Measurements from ENCODE around the gene IGF2R.
"Not testable (repeated sequence)": the region's sequence is repeated elsewhere in the genome, so short reads cannot be mapped to it uniquely, and the experiment has no call there.

The IGF2R gene

DNA sequence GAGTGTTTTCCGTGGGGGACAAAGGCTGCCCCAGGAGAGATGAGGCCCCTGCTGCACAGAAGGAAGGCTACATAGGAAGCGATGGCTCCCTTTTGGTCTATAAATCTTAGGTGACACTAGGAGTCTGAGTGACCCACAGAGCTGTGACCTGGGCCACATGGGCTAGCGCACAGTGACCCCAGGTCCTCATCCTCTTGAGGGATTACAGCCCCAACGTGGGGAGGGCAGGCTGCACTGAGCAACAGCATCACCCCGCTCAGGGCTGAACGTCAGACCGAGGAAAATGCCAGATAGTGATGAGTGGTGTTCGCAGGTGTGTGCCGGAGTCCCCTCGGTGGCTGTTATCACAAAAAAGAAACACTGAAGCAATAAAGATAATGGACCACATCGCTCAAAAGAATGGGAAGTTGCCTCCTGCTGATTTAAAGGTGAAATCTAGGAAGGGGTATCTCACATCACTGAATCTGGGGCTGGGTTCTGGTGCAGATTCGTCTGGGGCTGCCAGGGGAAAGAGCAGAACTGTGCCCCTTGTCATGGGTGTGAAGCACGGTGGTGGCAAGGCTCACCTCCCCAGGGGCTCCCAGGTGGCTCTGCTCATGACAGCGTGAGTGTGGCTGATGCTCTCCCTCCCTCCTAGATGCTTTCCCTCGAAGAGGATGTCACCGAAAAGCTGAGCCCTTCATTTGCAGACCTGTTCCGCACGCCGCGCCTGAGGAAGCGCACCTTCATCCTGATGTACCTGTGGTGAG is 167.2 kb downstream of the IGF2R start:
- H3K27ac ChIP-seq, result no peak overlapping the region
- H3K4me3 ChIP-seq, result no peak overlapping the region
- H3K9me3 ChIP-seq, result no peaks in the 10 kb centered on the region
- no peaks in the 10 kb centered on the region for H3K27me3 ChIP-seq
- TF ChIP-seq Cebpa-rat (IDR thresholded peaks at IDR 0.05), result no peak
- no peaks in the 10 kb centered on the region for H3K4me1 ChIP-seq
- no peaks in the 10 kb centered on the region for H4K20me1 ChIP-seq
- no peak overlapping the region for H3K9ac ChIP-seq
- H3K36me3 ChIP-seq, result no peaks in the 10 kb centered on the region
- no peak overlapping the region for H3K4me2 ChIP-seq

DNA sequence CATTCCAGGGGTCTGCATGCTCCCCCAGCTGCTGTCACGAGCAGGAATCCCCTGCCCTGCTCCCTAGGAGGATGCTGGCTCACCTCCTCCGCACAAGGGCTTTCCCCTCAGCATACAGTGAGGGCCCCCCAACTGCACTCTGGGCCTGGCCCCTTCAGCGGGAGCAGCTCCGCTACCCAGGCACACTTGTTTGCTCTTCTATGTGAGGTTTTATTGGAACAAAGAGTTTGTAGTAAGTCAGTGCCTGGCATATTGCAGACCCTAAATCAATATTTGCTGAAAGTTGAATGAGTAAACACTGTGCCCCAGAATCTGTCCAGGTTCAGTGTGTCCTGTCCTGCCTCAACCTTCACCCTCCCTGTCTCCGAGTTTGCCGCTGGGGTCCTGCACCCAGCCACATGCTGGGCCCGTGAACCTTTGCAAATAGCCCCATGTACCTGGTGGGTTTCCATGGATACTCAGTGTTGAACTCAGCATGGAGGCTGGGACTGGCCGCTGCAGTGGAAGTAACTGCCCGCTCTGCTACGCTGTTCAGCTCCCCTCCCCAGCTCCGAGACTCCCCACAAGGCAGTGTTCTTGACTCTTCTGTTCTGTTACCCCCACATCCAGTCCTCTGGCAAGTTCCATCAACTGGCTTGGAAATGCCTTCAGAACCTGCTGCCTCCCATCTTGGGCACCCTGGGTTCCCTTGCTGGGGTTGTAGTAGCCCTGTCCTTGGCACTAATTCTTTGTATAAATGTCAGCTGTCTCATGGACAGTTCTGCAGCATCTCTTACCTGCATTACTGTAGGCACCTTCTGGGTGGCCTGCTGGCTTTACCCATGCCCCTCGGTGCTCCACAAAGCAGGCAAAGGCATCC is 168.5 kb downstream of the IGF2R start:
- no peak overlapping the region for H3K4me2 ChIP-seq
- TF ChIP-seq Cebpa-rat (IDR thresholded peaks at IDR 0.05), result no peak
- no peaks in the 10 kb centered on the region for H3K4me1 ChIP-seq
- no peak overlapping the region for H3K9ac ChIP-seq
- no peaks in the 10 kb centered on the region for H3K27me3 ChIP-seq
- H4K20me1 ChIP-seq, result no peaks in the 10 kb centered on the region
- H3K36me3 ChIP-seq, result no peaks in the 10 kb centered on the region
- H3K4me3 ChIP-seq, result no peak overlapping the region
- H3K27ac ChIP-seq, result no peak overlapping the region
- H3K9me3 ChIP-seq, result no peaks in the 10 kb centered on the region

DNA sequence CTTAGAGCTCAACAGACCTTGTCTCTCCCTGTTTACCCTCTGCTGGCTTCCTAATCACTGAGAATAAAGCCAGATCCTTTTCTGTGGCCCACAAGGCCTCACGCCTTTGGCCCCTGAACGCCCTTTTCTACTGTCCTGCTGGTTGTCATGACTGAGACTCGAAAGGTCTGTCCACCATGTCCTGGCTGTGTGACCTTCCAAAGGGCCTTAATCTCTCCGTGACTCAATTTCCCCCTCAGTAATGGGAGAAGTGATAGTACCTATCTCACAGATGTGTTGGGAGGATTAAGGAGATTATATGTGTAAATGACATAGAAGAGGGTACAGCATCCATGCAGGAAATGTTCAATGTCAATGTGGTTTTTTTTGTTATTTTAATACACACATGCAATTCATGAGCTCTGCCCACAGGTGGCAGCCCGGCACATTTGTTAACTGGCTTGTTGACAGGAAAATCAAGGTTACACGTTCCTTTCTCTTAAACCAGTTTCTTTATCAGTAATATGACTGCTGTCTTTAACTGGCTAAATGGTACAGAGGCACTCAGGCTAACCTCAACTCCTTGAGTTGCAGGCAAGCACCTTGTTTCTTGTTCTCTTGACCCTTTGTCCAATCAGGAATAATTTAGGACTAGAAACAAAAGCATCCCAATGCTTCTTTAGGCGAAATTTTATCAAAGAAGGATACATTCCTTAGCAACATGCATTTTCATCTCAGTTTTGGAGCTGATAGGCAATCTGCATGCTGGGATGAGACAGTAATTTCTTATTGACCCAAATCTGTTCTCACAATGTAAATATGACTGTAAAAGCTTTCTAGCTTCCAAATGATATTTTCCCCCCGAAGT is 169.3 kb downstream of the IGF2R start:
- Histone ChIP-seq H3K36me3 (no peaks in the 10 kb centered on the region), H4K20me1 (no peaks in the 10 kb centered on the region), H3K9ac (no peak overlapping the region), H3K4me1 (no peaks in the 10 kb centered on the region), H3K9me3 (no peaks in the 10 kb centered on the region), H3K4me3 (no peak overlapping the region), H3K27ac (no peak overlapping the region), H3K27me3 (no peaks in the 10 kb centered on the region), H3K4me2 (no peak overlapping the region)
- no peak for TF ChIP-seq Cebpa-rat (IDR thresholded peaks at IDR 0.05)

DNA sequence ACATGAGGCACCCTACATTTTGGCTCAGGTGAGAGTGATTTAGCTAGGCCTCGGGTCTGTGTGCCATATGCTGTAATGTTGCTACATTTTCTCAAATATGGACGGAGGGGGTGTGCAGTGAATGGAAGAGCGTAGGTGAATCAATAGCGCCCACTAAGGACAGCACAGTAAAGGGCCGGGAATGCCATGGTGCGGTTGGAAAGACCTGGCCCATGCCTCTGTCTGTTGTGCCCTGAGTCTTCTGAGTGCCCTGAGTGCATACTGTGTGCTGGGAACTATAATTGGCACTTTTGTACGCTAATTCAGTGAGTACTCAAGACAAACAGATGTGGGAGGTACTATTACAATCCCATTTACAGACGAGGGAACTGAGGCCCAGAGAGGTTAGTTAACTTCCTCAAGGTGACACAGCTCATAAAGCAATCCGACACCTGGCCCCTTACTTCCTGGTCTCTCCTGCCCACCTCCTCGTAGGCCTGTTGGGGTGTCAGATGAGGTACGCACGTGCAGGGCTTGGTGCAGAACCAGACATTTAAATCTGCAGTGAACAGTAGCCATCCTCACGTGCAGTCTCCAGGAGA is 170.0 kb downstream of the IGF2R start:
- H3K9me3 ChIP-seq, result no peaks in the 10 kb centered on the region
- H3K27me3 ChIP-seq, result no peaks in the 10 kb centered on the region
- no peaks in the 10 kb centered on the region for H3K36me3 ChIP-seq
- no peaks in the 10 kb centered on the region for H3K4me1 ChIP-seq
- H3K9ac ChIP-seq, result no peak overlapping the region
- H3K4me2 ChIP-seq, result no peak overlapping the region
- no peak for TF ChIP-seq Cebpa-rat (IDR thresholded peaks at IDR 0.05)
- no peak overlapping the region for H3K4me3 ChIP-seq
- no peak overlapping the region for H3K27ac ChIP-seq
- no peaks in the 10 kb centered on the region for H4K20me1 ChIP-seq

DNA sequence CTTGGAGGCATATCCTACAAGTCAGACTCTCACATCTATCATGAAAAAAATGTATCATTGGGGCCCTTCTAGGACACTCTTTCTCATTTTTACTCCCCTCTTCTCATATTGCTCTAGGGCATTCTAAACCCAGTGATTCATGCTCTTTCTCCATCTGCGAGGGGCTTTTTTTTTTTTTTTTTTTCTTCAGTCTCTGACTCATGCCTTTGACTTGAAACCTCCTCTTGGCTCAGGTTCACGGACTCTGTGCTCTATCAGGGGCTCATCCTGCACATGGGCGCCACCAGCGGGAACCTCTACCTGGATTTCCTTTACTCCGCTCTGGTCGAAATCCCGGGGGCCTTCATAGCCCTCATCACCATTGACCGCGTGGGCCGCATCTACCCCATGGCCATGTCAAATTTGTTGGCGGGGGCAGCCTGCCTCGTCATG is 170.6 kb downstream of the IGF2R start:
- no peaks in the 10 kb centered on the region for H3K4me1 ChIP-seq
- H3K9ac ChIP-seq, result no peak overlapping the region
- H3K9me3 ChIP-seq, result no peaks in the 10 kb centered on the region
- no peak overlapping the region for H3K4me3 ChIP-seq
- no peaks in the 10 kb centered on the region for H3K27me3 ChIP-seq
- no peak for TF ChIP-seq Cebpa-rat (IDR thresholded peaks at IDR 0.05)
- no peak overlapping the region for H3K27ac ChIP-seq
- no peaks in the 10 kb centered on the region for H4K20me1 ChIP-seq
- no peaks in the 10 kb centered on the region for H3K36me3 ChIP-seq
- no peak overlapping the region for H3K4me2 ChIP-seq

DNA sequence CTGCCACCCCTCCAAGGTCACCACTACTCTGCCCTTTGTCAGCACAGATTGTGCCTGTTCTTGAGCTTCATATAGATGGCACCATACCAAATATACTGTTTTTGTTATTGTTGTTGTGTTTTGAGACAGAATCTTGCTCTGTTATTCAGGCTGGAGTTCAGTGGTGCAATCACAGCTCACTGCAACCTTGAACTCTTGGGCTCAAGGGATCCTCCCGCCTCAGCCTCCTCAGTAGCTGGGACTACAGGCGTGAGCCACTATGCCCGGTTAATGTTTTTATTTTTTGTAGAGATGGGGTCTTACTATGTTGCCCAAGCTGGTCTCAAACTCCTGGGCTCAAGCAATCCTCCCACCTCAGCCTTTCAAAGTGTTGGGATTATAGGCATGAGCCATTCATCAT is 171.6 kb downstream of the IGF2R start:
- not testable (repeated sequence) for H3K27me3 ChIP-seq, H4K20me1 ChIP-seq, H3K4me3 ChIP-seq, H3K4me2 ChIP-seq, H3K4me1 ChIP-seq, H3K9ac ChIP-seq, H3K27ac ChIP-seq, H3K9me3 ChIP-seq, H3K36me3 ChIP-seq

DNA sequence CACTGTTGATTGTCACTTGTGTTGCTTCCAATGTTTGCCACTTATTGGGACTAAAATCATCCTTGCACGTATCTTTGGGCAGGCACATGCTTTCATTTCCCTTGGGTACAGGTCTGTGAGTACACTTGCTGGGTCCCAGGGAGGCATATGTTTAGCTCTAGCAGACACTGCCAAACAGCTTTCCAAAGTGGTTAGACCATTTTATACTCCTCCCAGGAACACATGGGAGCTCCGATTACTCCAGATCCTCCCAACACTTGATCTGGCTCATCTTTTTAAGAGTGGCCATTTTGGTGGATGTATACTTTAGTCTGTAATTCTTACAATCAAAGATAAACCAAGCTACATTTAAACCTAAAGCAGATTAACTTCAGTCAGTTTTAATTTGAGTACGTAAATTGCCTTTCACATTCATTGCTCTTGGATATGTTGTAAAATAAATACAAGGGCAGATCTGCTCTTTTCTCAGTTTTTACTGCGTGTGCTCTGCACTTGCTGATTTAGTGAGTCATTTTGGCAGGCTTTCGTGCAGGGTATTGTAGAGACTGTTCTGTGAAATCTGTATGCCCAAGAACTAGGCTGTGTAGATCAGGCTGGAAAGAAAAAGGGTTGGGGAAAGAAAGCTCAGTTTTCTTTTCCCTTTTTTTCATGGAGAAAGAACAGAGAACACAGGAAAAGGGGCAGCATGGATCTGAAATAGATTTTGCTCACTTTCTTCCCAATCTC is 172.3 kb downstream of the IGF2R start:
- Histone ChIP-seq H3K4me1 (no peaks in the 10 kb centered on the region), H3K9ac (no peak overlapping the region), H3K36me3 (no peaks in the 10 kb centered on the region), H3K27me3 (no peaks in the 10 kb centered on the region), H3K4me3 (no peak overlapping the region), H3K4me2 (no peak overlapping the region), H3K27ac (no peak overlapping the region), H4K20me1 (no peaks in the 10 kb centered on the region), H3K9me3 (no peaks in the 10 kb centered on the region)
- TF ChIP-seq Cebpa-rat (IDR thresholded peaks at IDR 0.05), result no peak

DNA sequence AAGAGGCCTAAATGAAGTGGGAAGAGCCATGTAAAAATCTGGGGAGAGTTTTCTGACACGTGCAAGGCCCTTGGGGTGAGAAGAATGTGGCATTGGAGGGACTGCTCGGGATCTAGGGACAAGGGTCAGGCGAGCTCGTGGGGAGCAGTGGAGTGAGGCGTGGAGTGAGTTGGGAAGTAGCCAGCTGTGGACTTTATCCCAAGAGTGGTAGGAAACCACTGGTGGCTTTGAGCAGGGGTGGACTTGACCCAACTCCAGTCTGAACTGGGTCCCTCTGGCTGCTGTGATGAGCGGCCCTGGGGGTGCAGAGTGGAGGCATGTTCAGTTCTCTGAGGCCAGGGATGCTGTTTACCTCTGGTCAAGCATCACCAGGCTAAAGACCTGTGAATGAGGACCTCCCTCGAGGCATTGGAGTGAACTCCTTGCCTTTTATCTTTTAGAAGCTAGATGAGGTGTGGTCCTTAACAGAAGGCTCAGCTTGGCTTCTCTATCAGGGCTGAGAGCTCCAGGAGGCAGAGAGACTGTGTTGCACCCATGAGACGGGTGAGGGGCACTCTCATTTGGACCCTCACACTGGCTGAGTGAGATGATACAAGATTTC is 173.3 kb downstream of the IGF2R start:
- Histone ChIP-seq H3K27me3 (no peaks in the 10 kb centered on the region), H3K4me3 (no peak overlapping the region), H3K4me2 (no peak overlapping the region), H3K36me3 (no peaks in the 10 kb centered on the region), H3K9ac (no peak overlapping the region), H3K9me3 (no peaks in the 10 kb centered on the region), H3K4me1 (no peaks in the 10 kb centered on the region), H4K20me1 (no peaks in the 10 kb centered on the region), H3K27ac (no peak overlapping the region)
- TF ChIP-seq Cebpa-rat (IDR thresholded peaks at IDR 0.05), result no peak

Measured in BLaER1 (cell line).